ENCODE data around the gene DAB2. TPM values are rescaled to one million over a fixed set of nuclear protein-coding genes. Genes with fewer than 3 reads are reported as not detected.

Gene DAB2
- total RNA-seq, 1 experiment from 2014 or later: 2.3 TPM

GRCh38 chr5:39437467-39437866, 12.7 kb upstream of the DAB2 start:
- H2AK5ac ChIP-seq (ENCODE audit: insufficient read length, low read length): no peak overlapping the region
- no CpG with 5 or more reads among the region's 1 CpG for WGBS (ENCODE audit: extremely low coverage, insufficient read length, low lambda C conversion rate)
- no peak overlapping the region for H2BK5ac ChIP-seq (ENCODE audit: insufficient read length, low read length)
- no peak overlapping the region for H2BK12ac ChIP-seq (ENCODE audit: insufficient read length, low read depth, low read length)
- H3K4me1 ChIP-seq (ENCODE audit: insufficient read depth, low read length): no peaks in the 10 kb centered on the region
- H3K4ac ChIP-seq (ENCODE audit: low read depth, low read length): no peak overlapping the region
- H3K79me2 ChIP-seq (ENCODE audit: insufficient read depth, low read length): no peaks in the 10 kb centered on the region
- no peak overlapping the region for H3K56ac ChIP-seq (ENCODE audit: insufficient read length, low read depth, low read length)
- no peak overlapping the region for H3K9ac ChIP-seq (ENCODE audit: extremely low read depth, insufficient read length, low read length)
- no peak overlapping the region for H4K5ac ChIP-seq (ENCODE audit: insufficient read length, low read depth, low read length)
- no peak overlapping the region for H3K23ac ChIP-seq (ENCODE audit: insufficient read length, low read depth, low read length)
- Mint-ChIP-seq H3K27ac (no peak overlapping the region), H3K9me3 (no peaks in the 10 kb centered on the region), H3K4me1 (no peaks in the 10 kb centered on the region), H3K36me3 (ENCODE audit: insufficient read depth in 1 of 3, low read depth in 3 of 3) (no peaks in the 10 kb centered on the region), H3K27me3 (ENCODE audit: low read depth) (no peaks in the 10 kb centered on the region), H3K4me3 (no peak overlapping the region)
- DNase-seq: no peak
- H4K20me1 ChIP-seq (ENCODE audit: control insufficient read depth, insufficient read depth, insufficient read length): no peaks in the 10 kb centered on the region
- no peaks in the 10 kb centered on the region for H3K9me3 ChIP-seq (ENCODE audit: control insufficient read depth, low read depth, low read length)
- H3K79me1 ChIP-seq (ENCODE audit: insufficient read depth, low read depth, low read length, poor library complexity, severe bottlenecking): no peaks in the 10 kb centered on the region
- no peak overlapping the region for H4K91ac ChIP-seq (ENCODE audit: insufficient read length, low read depth, low read length)
- H2AFZ ChIP-seq (ENCODE audit: low read length): no peak overlapping the region
- no peak overlapping the region for H3K27ac ChIP-seq (ENCODE audit: insufficient read length, low read depth, low read length)
- H3K27me3 ChIP-seq (ENCODE audit: insufficient read depth, low read length): no peaks in the 10 kb centered on the region
- no peak overlapping the region for H2BK120ac ChIP-seq (ENCODE audit: low read depth, low read length, poor library complexity, severe bottlenecking)
- H3K23me2 ChIP-seq (ENCODE audit: insufficient read length, low read depth, low read length, poor library complexity, severe bottlenecking): no peaks in the 10 kb centered on the region
- no peak overlapping the region for H3K18ac ChIP-seq (ENCODE audit: insufficient read length, low read depth, low read length)
- no peak overlapping the region for H2BK15ac ChIP-seq (ENCODE audit: low read depth, low read length)
- H2BK20ac ChIP-seq (ENCODE audit: low read depth, low read length, poor library complexity, severe bottlenecking): no peak overlapping the region
- no peak overlapping the region for H3K4me2 ChIP-seq (ENCODE audit: insufficient read depth, insufficient read length, low read length)
- no peak overlapping the region for H3T11ph ChIP-seq (ENCODE audit: low read length)
- no peak for TF ChIP-seq CTCF (conservative IDR thresholded peaks at IDR 0.05)
- H4K8ac ChIP-seq (replicated peaks; ENCODE audit: insufficient read length, low read depth, low read length): no peak overlapping the region
- no peak overlapping the region for H3K14ac ChIP-seq (ENCODE audit: insufficient read depth, low read length)

All from H9 (cell line).